Hepatocyte (in vitro differentiated cells): ENCODE measurements around the gene ACTR5.

Experiments used
- CTCF ChIP-seq: fragments of 200-600 bp; sonication (generic); IDR thresholded peaks from 2 replicates; pipeline ENCODE4 v1.5.1; 2016; ENCODE audit warnings: antibody characterized with exemption, mild to moderate bottlenecking; ENCODE audit not compliant: poor library complexity
- EZH2 ChIP-seq: fragments of 200-600 bp; sonication (generic); IDR thresholded peaks from 2 replicates; pipeline ENCODE4 v1.6.1; 2016; ENCODE audit warnings: antibody characterized with exemption, mild to moderate bottlenecking, borderline replicate concordance
- EZH2phosphoT487 ChIP-seq: fragments of 200-600 bp; sonication (generic); IDR thresholded peaks from one replicate; pipeline ENCODE4 v1.6.1; 2018; ENCODE audit warnings: antibody characterized with exemption, mild to moderate bottlenecking, low read depth, moderate library complexity; ENCODE audit not compliant: unreplicated experiment, severe bottlenecking

DNA sequence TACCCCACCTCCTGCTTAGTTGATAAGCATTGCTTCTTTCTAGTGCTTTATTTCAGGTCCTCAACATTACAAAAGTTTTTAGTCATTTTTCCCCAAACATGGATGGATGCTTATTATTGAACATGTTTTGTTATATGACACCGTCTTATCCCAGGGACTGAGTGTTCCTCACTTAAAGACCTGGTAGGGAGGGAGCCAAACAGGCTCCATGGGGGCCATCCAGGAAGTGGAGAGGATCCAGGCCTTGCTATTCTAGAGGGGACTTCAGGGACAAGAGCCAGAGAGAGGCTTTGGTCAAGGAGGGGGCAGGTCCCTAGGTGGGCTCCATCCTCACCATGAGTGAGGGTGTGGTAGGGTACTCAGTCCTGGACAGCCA, 16.5 kb upstream of the ACTR5 start:
- TF ChIP-seq EZH2phosphoT487 = no peak
- TF ChIP-seq CTCF = no peak
- no peak for TF ChIP-seq EZH2
